Uterus (tissue), 2 donors: ENCODE measurements around the gene FNBP1.

ENCODE experiments used
- CTCF ChIP-seq, 4 experiments: fragments of 200-600 bp in 2 of 4; fragments of 450-650 bp in 2 of 4; sonication (generic) in 2 of 4; IDR thresholded peaks; one replicate each; pipeline ENCODE4 v1.5.1; 2016 to 2019; ENCODE audit warnings: antibody characterized with exemption in 4 of 4, mild to moderate bottlenecking in 2 of 4, moderate library complexity in 1 of 4
- POLR2A ChIP-seq, 2 donors: fragments of 450-650 bp; IDR thresholded peaks; one replicate each; pipeline ENCODE4 v1.6.1; 2016; ENCODE audit warnings: antibody characterized with exemption in 2 of 2, mild to moderate bottlenecking in 1 of 2, moderate library complexity in 1 of 2

DNA sequence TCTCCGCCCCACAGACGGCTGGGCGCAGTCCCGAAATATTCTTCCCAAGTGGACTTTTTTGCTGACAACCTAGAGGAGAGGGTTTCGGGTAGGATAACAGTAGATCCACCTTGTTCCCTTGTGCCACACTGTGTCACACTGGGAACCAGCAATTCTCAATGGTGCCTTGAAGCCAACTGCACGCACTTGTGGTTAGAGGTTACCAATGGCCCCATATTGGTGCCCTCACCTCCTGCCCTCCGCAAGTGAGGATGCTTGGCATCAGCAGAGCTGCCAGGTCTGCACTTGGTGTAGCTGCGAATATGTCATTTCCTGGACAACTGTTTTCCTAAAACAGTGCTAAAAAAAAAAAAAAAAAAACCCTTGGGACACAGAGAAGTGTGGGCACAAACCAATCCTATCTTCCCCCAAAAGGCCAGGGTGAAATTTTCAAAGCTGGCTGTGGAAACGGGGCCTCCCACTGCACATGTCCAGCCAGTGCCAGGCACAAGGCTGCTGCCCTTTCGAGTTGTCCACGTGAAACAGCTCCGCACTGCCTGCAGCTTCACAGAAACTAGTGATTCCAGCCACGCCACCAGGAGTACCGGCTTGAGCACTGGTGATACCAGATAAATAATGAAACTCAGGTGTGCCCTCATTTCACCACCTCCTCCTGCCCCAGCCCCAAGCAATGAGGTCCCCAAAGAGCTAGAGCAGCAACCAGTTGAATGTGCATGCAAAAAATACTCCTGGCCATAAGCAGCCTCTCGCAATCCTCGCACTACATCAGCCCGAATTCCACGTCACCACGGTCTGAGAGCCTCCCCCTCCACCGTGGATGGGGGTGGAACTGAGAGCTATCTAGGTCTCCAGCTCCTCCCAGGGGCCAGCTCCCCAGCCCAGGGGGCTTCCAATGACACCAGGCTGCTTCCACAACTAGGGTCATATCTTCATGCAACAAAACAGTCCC lies 156.5 kb downstream of the FNBP1 start:
- TF ChIP-seq CTCF (IDR thresholded peaks at IDR 0.05) = no peak
- TF ChIP-seq POLR2A (IDR thresholded peaks at IDR 0.05) = no peak
